HG03064 (cell line): Measurements from ENCODE around the gene BCAS1.
A peak's percentile ranks its signal among the peaks of the same experiment; 100 is the strongest.

ENCODE experiments used
- ATAC-seq: cut with Tn5 transposase; IDR thresholded peaks from one replicate; pipeline ENCODE4 v1.9.1; 2021; ENCODE audit warnings: low read depth; ENCODE audit not compliant: unreplicated experiment

The BCAS1 gene

DNA sequence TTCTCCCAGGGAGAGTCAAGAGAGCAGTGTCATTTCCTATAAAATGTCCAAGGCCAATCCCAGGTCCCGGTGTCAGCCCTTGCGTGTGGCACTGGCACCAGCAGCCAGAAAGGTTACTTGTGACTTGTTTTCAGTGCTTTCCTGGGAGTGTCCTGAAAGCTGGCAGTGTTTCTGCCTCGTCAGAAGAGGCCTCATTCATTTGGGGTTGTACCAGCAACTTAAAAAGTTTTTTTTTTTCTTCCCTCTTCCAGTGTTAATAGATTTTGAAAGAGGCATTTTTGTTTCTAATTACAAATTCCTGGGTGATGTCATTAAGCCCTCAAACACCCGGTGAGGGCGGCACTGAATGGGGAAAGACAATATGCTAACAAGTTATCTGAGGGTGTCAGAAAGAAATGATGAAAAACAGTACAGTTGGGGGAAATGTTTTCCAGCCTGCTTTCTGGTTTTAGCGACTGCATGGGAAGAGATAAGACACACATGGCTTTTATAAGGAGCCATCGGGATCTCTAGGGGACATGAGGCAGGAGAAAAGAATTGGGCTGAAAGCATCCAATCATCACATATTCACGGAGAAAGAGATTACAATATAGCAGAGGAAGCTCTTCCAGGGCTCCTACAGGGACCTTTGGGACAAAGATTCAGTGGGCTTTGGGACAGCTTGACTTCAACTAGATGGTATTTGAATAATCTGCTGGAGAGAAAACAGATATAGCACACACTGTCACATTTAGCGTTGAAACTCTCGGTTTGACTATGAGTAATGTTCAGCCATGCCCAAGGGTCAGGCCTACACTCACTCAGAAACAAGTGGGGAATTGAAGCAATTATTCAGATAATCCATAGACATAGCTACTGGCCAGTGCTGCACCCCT lies 153.0 kb downstream of the BCAS1 start:
- peak; percentile 57 for ATAC-seq

DNA sequence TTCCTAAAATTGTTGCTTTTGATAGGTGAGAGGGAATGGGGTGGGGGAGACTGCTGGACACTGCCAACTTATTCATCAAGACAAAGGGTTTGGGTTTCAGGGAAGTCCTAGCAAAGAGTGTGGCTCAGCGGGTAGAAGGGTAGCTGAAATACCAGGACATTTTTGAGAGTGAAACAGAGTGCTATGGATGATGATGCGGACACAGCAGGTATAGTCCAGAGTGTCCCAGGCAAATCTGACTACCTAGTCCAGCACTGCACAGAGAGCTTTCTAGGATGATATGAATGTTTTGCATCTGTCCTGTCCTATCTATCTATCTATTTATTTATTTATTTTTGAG lies 154.3 kb downstream of the BCAS1 start:
- no peak for ATAC-seq

DNA sequence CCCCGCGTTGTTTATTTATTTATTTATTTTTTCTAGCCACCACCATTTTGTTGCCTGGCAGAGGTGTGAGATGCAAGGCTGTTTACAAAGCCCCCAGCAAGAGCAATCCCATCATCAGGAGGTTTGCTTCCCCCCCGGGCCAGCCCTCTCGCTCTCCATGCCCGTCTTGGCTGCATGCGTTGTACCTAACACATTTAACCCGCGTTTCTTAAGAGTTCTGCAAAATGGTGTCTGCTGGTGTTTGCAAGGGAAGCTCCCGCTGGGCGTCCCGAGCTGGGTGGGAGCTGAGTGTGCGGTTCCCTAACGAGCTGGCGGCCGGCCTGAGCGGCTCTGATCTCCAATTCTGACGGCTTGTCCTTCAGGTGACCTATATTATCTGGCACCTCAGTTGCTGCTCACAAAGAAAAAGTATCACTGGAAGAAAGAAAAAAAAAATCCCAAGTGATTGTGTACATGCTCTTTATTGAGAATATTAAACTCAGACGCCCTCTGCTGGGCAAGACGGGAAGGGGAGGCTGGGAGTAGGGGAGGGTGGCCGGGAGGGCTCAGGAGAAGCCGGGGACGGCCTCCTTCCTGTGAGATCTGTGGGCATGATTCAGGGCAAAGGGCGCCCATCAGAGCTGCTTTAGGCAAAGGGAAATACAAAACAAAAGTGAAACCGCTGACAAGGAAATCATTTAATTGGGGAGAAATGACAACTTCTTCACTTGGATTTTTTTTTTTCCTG lies 154.8 kb downstream of the BCAS1 start:
- ATAC-seq: peak; percentile 48

DNA sequence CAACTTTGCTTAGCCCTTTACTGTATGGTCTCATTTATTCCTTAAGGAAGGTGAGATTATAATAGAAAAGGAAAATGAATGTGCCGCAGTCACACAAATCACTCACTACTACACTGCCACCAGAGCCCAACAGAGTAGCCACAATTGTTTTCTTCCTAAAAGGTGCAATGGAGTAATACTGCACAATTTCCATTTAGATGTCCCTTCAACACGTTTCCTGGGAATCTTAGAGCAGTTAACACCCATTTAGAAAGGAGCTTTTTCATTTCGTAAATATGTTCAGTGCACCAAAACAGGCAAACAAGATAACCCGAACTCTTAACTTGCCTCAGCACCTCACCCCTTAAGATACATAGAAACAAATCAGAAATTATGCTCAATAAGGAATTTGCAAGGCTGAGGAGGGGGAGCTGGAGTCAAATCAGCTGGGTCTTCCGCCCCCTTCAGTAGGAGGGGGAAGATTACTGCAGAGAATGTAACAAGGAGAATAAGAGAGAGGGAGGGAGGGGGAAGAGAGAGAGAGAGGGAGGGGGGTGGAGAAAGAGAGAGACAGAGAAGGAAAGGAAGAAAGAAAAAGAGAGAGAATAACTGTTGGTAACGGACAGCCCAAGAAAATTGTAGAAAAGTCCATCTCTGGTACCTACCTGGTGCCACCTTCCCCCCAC lies 155.5 kb downstream of the BCAS1 start:
- no peak for ATAC-seq

DNA sequence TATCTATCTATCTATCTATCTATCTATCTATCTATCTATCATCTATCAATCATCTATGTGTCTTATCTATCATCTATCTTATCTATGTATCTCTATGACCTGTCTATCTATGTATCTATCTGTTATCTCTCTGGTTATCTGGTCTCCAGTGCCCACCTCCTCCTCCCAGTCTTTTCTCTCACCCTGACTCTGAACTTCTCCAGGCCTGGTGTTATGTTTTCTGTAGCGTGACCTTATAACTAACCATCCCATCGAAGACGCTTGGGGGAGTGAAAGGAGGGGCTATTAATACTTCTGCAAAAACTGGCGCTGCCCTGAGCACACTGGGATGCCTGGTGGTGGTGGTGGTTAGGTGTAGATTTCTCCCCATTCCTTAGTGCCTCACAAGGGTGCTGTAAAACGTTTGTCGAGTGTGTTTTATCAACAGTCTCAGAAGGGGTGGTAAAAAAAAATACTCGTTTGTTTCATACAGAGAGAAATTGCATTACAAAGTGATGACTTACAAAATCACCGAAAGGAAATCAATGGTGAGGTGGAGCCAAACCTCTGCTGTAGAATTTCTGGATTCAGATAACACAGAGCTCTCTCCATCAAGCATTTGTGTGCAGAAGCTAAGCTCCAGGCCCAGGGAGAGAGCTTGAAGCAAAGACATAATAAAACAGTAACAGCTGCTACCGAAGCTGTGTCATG lies 156.2 kb downstream of the BCAS1 start:
- no peak for ATAC-seq

DNA sequence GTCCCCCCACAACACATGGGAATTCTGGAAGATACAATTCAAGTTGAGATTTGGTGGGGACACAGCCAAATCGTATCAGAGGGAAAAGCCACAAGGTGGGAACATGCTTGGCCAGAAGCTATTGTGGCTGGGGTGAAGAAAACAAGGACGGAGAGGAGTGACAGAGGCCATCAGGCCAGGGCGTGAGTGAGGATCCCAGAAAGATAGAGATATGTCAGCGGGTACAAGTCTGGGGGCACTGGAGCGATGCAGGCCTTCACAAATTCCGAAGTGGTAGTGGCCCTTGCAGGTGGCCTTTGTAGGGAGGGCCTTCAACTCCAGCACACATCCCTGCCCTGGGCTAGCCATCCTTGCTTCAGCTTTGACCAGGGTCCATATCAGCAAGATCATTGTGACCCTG lies 159.1 kb downstream of the BCAS1 start:
- no peak for ATAC-seq

DNA sequence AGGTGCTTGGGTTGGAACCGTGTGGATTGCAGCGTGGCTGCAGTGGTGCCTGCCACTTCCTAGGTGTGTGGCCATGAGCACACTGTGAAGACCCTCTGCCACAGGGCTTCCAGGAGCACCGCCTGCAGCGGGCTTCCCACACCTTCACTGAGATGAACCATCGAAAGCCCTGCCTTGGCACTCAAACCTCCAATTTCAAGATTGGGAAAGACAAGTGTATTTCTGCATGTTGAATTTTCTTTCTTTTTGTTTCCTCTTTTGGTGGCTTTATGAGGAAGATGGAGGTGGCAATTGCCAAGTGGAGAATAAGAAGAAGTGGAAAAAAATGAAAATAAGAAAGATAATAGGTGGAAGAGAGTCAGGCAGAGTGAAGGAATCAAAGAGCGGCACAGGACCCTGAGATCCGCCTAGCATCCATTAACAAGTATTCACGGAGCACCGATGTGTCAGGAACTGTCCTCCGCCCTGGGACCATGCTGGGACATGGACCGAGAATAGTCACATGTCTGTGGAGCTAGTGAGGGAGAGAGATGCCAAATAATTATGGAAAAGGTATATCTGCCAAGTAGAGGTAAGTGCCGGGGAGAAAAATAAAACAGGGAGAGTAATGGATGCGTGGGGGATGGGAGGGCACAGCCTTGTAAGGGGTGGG lies 159.9 kb downstream of the BCAS1 start:
- ATAC-seq: no peak

DNA sequence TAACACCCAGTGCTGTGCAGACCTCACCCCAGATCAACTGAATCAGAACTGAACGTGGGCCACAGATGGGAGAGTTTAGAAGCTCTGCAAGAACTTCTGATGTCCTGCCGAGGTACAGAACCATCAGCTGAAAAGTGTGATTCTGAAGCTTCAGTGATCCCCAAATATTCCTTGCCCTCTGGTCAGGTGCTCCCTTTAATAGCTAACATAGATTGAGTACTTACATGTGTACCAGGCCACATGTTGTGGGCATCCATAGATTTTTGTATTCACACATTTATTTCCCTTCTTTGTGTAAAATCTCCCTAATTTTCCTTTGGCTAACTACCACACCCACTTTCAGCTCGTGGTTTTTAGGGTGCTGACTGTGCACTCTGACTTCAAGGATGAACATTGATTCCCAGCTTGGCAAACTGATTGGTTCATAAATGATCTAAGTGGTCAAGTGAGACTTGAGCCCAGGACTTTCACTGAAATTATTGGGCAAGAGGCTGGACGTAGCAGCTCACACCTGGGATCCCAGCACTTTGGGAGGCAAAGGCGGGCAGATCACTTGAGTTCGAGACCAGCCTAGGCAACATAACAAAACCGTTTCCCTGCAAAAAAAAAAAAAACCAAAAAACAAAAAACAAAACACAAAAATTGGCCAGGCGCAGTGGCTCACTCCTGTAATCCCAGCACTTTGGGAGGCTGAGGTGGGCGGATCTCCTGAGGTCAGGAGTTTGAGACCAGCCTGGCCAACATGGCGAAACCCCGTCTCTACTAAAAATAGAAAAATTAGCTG lies 162.2 kb downstream of the BCAS1 start:
- ATAC-seq: no peak

DNA sequence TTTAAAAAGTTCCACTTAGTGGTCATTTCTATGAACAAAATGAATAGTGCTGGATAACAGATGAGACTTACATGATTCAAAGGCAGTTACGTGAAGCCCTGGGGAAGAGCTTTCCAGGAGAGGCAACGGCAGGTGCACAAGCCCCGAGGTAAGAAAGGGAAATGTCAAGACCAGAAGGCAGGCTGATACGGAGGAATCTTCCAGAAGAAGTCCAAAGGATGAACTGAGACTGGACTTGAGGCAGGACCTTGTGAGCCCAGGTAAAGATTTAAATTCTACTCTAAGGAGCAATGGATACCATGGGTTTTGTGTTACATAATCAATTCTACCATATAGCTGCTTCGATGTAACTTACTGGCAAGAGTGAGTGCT lies 164.6 kb downstream of the BCAS1 start:
- ATAC-seq: no peak

DNA sequence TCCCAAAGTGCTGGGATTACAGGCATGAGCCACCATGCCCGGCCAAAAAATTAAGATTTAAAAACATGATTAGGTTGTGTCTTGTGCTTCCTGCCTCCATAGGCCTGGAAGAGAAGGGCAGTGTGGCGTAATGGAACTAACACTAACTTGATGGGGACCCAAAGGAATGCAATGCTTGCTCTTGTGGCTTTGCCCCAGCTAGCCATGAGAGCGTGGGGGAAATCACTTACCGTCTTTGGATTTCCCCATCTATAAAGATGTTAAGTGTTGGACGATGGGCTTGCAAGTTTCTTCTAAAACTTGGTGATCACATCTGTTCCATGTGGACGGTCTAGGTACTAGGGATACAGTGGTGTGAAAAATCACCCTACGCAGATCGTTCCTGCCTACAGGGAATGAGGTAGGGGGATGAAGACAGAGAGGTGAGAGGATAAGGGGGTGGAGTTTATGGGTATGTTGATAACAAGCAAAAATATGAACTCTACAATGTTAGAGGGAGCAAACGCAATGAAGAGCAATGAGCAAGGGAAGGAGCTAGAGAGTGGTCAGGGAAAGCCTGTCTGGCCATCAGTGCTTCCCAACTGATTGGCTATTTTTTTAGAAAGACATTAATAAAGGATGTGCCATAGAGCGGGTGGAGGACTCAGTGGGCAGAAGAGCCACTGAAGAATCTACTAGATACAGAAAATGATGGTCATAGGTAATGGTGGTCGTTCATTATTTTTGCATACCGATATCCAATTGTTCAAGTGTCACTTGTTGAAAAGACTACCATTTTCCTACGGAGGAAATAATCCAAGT lies 165.2 kb downstream of the BCAS1 start:
- no peak for ATAC-seq

DNA sequence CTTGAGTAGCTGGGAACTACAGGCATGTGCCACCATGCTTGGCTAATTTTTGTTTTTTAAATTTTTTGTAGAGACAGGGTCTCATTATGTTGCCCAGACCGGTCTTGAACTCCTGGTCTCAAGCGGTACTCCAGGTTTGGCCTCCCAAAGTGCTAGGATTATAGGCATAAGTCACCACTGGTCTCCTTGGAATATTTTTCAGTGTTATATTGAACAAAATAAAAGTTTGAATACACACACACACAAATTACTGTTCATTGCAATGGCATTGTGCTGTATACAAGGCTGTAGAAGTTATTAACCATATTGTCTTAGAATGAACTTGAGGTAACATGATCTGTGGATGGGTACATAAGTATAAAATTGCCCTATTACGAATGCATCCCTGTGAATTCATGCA lies 166.1 kb downstream of the BCAS1 start:
- ATAC-seq: no peak

DNA sequence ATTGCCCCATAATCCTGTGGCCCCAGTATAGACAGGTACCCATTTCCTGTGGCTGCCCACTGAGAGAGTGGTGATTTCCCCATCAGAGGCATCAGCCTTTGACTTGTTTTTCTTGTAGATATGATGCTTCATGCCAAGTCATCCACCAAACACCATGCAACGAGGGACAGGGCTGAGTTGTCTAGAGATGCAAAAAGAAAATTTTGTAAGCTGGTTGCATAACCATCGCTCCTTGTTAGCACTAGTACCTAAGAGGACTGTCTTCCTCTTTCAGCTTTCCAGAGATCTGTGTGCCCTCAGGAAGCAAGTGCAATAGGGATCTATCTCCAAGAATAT lies 166.8 kb downstream of the BCAS1 start:
- no peak for ATAC-seq

DNA sequence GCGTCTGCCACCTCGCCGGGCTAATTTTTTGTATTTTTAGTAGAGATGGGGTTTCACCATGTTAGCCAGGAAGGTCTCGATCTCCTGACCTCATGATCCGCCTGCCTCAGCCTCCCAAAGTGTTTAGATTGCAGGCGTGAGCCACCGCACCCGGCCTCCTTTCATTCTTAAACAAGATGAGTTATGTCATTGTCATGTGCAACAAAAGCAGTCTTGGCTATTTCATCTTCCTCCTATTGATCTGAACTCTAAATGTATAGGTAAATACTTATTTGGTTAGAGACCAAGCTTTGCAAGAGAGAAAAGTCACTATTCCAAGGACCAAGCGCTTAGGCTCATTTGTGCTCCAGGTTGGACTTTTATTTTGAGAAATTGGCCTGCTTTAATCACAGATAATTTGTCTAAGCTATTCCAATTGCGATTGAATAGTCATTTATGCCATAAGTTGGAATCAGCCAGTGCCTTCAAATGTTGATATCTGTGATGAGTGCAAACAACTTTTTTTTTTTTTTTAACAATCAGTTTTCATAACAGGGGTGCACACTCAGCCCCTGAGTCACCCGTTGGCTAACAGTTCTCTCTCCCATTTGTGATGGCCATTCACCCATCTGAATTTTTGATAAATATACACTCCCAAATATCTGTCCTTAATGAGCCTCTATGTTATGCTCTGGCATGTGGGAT lies 167.3 kb downstream of the BCAS1 start:
- ATAC-seq: no peak

DNA sequence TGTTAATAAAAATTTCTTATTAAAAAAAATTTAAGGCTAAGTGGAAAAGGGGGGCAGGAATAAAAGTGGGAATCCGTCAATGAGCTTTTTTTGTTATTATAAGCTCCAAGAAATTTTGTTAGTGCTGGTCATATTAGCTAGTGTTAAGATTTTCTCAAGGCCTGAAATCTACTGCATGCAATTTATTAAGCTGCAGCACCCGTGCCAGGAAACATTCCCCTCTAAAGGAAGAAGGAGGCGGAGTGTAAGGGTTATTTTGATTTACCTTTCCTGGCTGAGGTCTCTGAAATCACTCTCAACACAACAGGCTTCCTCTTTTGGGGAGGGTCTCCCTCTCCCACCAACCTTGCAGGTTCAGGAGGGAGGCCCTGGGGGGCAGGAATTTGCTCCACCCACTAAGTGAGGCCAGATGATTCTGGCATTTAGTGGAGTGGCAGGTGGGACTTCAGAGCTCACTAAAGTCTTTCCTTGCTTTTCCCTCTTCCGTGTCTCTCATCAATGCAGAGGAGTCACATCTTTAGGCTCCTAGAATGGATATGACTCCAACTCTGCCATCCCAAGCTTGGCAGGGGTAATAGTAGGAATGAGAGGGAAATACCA lies 168.8 kb downstream of the BCAS1 start:
- ATAC-seq: no peak

DNA sequence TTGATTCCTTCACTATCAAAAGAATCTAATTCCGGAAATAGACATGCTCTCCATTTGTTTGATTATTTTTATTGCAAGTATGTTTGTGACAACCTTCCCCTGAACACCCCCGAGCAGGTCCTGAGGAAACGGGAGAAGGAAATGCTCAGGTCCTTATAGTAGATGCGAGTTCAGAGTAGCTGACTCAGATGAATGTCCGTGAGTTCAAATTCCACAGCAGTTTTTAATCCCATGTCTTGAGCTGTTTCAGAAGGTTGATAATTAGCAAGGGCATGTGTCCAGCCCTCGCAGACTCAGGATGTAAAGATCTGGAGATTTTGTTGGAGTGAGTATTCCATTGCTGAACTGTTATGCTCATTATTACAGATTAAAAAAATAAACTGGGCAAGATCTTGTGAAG lies 169.3 kb downstream of the BCAS1 start:
- no peak for ATAC-seq

DNA sequence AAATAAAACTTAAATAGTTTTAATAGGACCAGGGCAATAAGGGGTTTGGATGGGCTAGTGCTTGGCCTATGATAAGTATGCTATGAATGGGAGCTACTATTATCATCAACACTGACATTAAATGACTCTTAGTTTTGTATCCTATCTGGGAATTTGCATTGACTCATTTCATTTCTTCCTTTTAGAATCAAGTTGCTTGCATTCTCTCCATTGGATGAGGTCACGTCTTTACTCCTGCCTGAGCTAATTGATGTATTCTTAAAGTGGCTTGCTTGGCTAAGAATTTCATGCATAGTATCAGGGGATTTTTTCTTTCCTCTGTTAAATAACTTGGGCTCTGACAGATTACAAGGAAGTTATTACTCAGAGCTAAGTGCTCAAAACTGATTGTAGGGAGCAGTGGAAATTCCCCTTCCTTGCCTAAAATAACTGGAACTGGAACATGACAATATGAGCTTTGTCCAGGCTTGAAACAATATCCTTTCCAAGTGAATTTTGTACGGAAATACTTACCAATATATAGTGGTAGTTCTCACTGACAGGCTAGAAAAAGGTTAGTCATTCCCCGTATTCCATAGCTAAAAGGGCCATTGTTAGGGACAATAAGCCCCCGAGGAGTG lies 169.9 kb downstream of the BCAS1 start:
- no peak for ATAC-seq

DNA sequence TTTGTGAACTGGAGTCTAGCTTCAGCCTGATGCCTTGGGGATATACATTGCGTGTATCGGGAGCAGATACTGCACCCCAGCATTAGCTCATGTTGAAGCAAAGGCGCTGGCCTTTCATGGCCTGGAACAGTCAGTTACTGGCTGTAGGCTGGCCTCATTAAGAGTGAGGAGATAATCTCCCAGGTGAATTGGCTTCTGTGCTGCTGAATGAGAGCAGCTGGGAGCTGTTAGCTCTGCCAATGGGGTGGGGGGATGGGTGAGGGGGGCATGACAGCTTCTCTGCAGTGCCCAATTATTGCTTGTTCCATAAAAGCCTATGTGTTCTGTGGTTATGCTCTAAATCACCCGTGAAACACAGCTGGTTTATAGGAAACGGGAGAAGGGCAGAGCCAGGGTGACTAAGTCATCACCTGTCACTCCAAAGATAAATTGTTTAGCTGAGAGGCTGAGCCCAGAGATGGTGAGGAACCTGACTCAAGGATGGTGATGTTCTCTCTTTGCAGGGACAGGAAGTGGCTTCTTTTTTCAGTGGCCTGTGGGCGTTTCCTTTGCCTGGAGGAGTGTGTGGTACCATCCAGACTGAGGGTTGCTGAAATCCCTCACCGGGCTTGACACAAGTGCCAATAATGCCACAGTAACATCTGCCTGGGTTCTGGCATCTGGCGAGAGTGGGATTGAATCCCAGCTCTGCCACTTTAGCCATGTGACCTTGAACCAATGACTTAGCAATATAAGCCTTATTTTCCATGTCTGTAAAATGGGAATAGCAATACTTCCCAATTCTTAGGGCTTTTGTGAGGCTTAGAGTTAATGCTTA lies 170.8 kb downstream of the BCAS1 start:
- peak; percentile 85 for ATAC-seq
